ENCODE measurements around the gene DIP2A. TPM values are rescaled to one million over a fixed set of nuclear protein-coding genes. Genes with fewer than 3 reads are reported as not detected.
A peak's percentile ranks its signal among the peaks of the same experiment; 100 is the strongest.

The DIP2A gene
- polyA plus RNA-seq, 4 donors = 13.8 to 42.9 (median 22.8) TPM

GRCh38 chr21:46551636-46552241 lies 93.0 kb downstream of the DIP2A start:
- DNase-seq (no peak), FAIRE-seq (no peak)
- Histone ChIP-seq H3K4me1 (ENCODE audit: control insufficient read depth in 3 of 3, insufficient read depth in 2 of 3, low read depth in 1 of 3, low read length in 2 of 3) (no peaks in the 10 kb centered on the region), H3K27me3 (ENCODE audit: control insufficient read depth in 3 of 3, insufficient read depth in 3 of 3, low read length in 3 of 3) (no peaks in the 10 kb centered on the region), H3K36me3 (ENCODE audit: control insufficient read depth in 3 of 3, insufficient read depth in 2 of 3, low read depth in 1 of 3, low read length in 3 of 3) (peaks cover 4 to 63% (median 5%) of the 10 kb centered on the region in 3 donors), H3K4me3 (ENCODE audit: low read depth in 1 of 3, low read length in 3 of 3) (no peak overlapping the region), H3K27ac (ENCODE audit: low read depth in 1 of 3, low read length in 2 of 3) (peak overlapping the region in 2 of 3 donors; percentile 32 to 50), H3K9me3 (ENCODE audit: control insufficient read depth in 2 of 2, insufficient read depth in 1 of 2, low read depth in 1 of 2, low read length in 1 of 2) (no peaks in the 10 kb centered on the region)
- WGBS, 3 donors = 79 to 88% (median 80%) methylated on average over 24 of the region's 24 CpGs

GRCh38 chr21:46552274-46552673 lies 93.6 kb downstream of the DIP2A start:
- peak in 1 of 2 donors; percentile 26 for DNase-seq
- WGBS, 3 donors = 74 to 93% (median 77%) methylated on average over 5 of the region's 5 CpGs
- no peak for FAIRE-seq
- Histone ChIP-seq H3K4me3 (ENCODE audit: low read depth in 1 of 3, low read length in 3 of 3) (no peak overlapping the region), H3K27me3 (ENCODE audit: control insufficient read depth in 3 of 3, insufficient read depth in 3 of 3, low read length in 3 of 3) (no peaks in the 10 kb centered on the region), H3K27ac (ENCODE audit: low read depth in 1 of 3, low read length in 2 of 3) (no peak overlapping the region), H3K9me3 (ENCODE audit: control insufficient read depth in 2 of 2, insufficient read depth in 1 of 2, low read depth in 1 of 2, low read length in 1 of 2) (no peaks in the 10 kb centered on the region), H3K36me3 (ENCODE audit: control insufficient read depth in 3 of 3, insufficient read depth in 2 of 3, low read depth in 1 of 3, low read length in 3 of 3) (peaks cover 2 to 67% (median 2%) of the 10 kb centered on the region in 3 donors), H3K4me1 (ENCODE audit: control insufficient read depth in 3 of 3, insufficient read depth in 2 of 3, low read depth in 1 of 3, low read length in 2 of 3) (no peaks in the 10 kb centered on the region)

- no peaks in the 10 kb centered on the region for H3K9me3 ChIP-seq (ENCODE audit: control insufficient read depth in 2 of 2, insufficient read depth in 1 of 2, low read depth in 1 of 2, low read length in 1 of 2)
- H3K4me1 ChIP-seq (ENCODE audit: control insufficient read depth in 3 of 3, insufficient read depth in 2 of 3, low read depth in 1 of 3, low read length in 2 of 3) = no peaks in the 10 kb centered on the region
- FAIRE-seq (no peak), DNase-seq (no peak)
- H3K4me3 ChIP-seq (ENCODE audit: low read depth in 1 of 3, low read length in 3 of 3) = no peak overlapping the region
- 95 to 98% (median 96%) methylated on average over 5 of the region's 5 CpGs for WGBS, 3 donors
- H3K27ac ChIP-seq (ENCODE audit: low read depth in 1 of 3, low read length in 2 of 3) = peak overlapping the region in 1 of 3 donors; percentile 33
- H3K27me3 ChIP-seq (ENCODE audit: control insufficient read depth in 3 of 3, insufficient read depth in 3 of 3, low read length in 3 of 3) = no peaks in the 10 kb centered on the region
- H3K36me3 ChIP-seq (ENCODE audit: control insufficient read depth in 3 of 3, insufficient read depth in 2 of 3, low read depth in 1 of 3, low read length in 3 of 3) = peaks cover 2 to 67% (median 2%) of the 10 kb centered on the region in 3 donors
Observed at GRCh38 chr21:46552865-46553379, 94.2 kb downstream of the DIP2A start.

DNA sequence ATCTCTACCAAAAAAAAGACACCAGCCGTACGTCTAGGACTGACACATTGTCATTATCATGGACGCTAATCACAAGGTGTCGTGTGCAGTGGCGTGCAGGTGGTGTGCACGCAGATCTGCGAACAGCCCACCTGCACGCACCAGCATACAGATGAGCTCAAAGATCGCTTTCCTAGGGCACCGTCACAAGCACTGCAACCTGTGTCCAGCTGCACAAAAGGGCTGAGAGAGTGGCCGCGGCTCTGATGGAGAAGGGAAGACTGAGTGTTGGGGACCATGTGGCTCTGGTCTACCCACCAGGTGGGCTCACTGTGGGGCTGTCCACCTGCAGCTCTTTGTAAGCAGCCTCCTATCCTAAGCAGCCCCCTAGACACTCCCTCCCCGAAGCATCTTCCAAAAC lies 95.3 kb downstream of the DIP2A start:
- no peaks in the 10 kb centered on the region for H3K27me3 ChIP-seq (ENCODE audit: control insufficient read depth in 3 of 3, insufficient read depth in 3 of 3, low read length in 3 of 3)
- FAIRE-seq (no peak), DNase-seq (no peak)
- no peak overlapping the region for H3K4me3 ChIP-seq (ENCODE audit: low read depth in 1 of 3, low read length in 3 of 3)
- no peaks in the 10 kb centered on the region for H3K4me1 ChIP-seq (ENCODE audit: control insufficient read depth in 3 of 3, insufficient read depth in 2 of 3, low read depth in 1 of 3, low read length in 2 of 3)
- WGBS, 3 donors = 95 to 97% (median 96%) methylated on average over 13 of the region's 13 CpGs
- H3K27ac ChIP-seq (ENCODE audit: low read depth in 1 of 3, low read length in 2 of 3) = no peak overlapping the region
- no peaks in the 10 kb centered on the region for H3K9me3 ChIP-seq (ENCODE audit: control insufficient read depth in 2 of 2, insufficient read depth in 1 of 2, low read depth in 1 of 2, low read length in 1 of 2)
- H3K36me3 ChIP-seq (ENCODE audit: control insufficient read depth in 3 of 3, insufficient read depth in 2 of 3, low read depth in 1 of 3, low read length in 3 of 3) = peaks cover 0 to 66% (median 2%) of the 10 kb centered on the region in 3 donors

GRCh38 chr21:46554431-46555224 lies 95.9 kb downstream of the DIP2A start:
- Histone ChIP-seq H3K27me3 (ENCODE audit: control insufficient read depth in 3 of 3, insufficient read depth in 3 of 3, low read length in 3 of 3) (no peaks in the 10 kb centered on the region), H3K27ac (ENCODE audit: low read depth in 1 of 3, low read length in 2 of 3) (no peak overlapping the region), H3K4me1 (ENCODE audit: control insufficient read depth in 3 of 3, insufficient read depth in 2 of 3, low read depth in 1 of 3, low read length in 2 of 3) (no peaks in the 10 kb centered on the region), H3K36me3 (ENCODE audit: control insufficient read depth in 3 of 3, insufficient read depth in 2 of 3, low read depth in 1 of 3, low read length in 3 of 3) (peaks cover 0 to 70% (median 2%) of the 10 kb centered on the region in 3 donors), H3K9me3 (ENCODE audit: control insufficient read depth in 2 of 2, insufficient read depth in 1 of 2, low read depth in 1 of 2, low read length in 1 of 2) (no peaks in the 10 kb centered on the region), H3K4me3 (ENCODE audit: low read depth in 1 of 3, low read length in 3 of 3) (no peak overlapping the region)
- 90 to 92% (median 91%) methylated on average over 29 to 30 of the region's 30 CpGs for WGBS, 3 donors
- FAIRE-seq (no peak), DNase-seq (no peak)

GRCh38 chr21:46555225-46555617 lies 96.5 kb downstream of the DIP2A start:
- FAIRE-seq (no peak), DNase-seq (no peak)
- WGBS, 3 donors = 93 to 98% (median 96%) methylated on average over 9 of the region's 9 CpGs
- Histone ChIP-seq H3K36me3 (ENCODE audit: control insufficient read depth in 3 of 3, insufficient read depth in 2 of 3, low read depth in 1 of 3, low read length in 3 of 3) (peaks cover 0 to 69% (median 4%) of the 10 kb centered on the region in 3 donors), H3K4me3 (ENCODE audit: low read depth in 1 of 3, low read length in 3 of 3) (no peak overlapping the region), H3K27ac (ENCODE audit: low read depth in 1 of 3, low read length in 2 of 3) (no peak overlapping the region), H3K4me1 (ENCODE audit: control insufficient read depth in 3 of 3, insufficient read depth in 2 of 3, low read depth in 1 of 3, low read length in 2 of 3) (no peaks in the 10 kb centered on the region), H3K27me3 (ENCODE audit: control insufficient read depth in 3 of 3, insufficient read depth in 3 of 3, low read length in 3 of 3) (no peaks in the 10 kb centered on the region), H3K9me3 (ENCODE audit: control insufficient read depth in 2 of 2, insufficient read depth in 1 of 2, low read depth in 1 of 2, low read length in 1 of 2) (no peaks in the 10 kb centered on the region)

DNA sequence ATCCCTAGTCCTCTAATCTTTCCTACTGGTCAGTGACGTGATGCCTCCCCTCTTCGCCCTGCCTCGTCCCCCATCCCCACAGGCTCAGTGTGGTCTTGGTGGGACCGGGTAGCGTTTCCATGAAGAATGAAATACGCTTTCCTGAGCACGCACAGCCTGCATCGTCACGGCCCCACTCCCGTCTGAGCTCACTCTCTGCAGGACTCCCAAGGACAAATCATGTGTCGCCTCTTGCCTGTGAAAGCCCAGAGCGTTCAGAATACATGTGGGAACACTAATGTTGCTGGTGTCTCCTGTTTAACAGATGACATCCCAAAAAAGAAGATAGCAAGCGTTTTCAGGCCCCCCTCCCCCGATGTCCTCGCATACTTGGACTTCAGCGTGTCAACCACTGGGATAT lies 97.0 kb downstream of the DIP2A start:
- DNase-seq (no peak), FAIRE-seq (no peak)
- H3K27ac ChIP-seq (ENCODE audit: low read depth in 1 of 3, low read length in 2 of 3) = no peak overlapping the region
- H3K36me3 ChIP-seq (ENCODE audit: control insufficient read depth in 3 of 3, insufficient read depth in 2 of 3, low read depth in 1 of 3, low read length in 3 of 3) = peaks cover 0 to 69% (median 4%) of the 10 kb centered on the region in 3 donors
- no peak overlapping the region for H3K4me3 ChIP-seq (ENCODE audit: low read depth in 1 of 3, low read length in 3 of 3)
- H3K9me3 ChIP-seq (ENCODE audit: control insufficient read depth in 2 of 2, insufficient read depth in 1 of 2, low read depth in 1 of 2, low read length in 1 of 2) = no peaks in the 10 kb centered on the region
- H3K4me1 ChIP-seq (ENCODE audit: control insufficient read depth in 3 of 3, insufficient read depth in 2 of 3, low read depth in 1 of 3, low read length in 2 of 3) = no peaks in the 10 kb centered on the region
- H3K27me3 ChIP-seq (ENCODE audit: control insufficient read depth in 3 of 3, insufficient read depth in 3 of 3, low read length in 3 of 3) = no peaks in the 10 kb centered on the region
- WGBS, 3 donors = 96 to 98% (median 97%) methylated on average over 16 of the region's 16 CpGs

DNA sequence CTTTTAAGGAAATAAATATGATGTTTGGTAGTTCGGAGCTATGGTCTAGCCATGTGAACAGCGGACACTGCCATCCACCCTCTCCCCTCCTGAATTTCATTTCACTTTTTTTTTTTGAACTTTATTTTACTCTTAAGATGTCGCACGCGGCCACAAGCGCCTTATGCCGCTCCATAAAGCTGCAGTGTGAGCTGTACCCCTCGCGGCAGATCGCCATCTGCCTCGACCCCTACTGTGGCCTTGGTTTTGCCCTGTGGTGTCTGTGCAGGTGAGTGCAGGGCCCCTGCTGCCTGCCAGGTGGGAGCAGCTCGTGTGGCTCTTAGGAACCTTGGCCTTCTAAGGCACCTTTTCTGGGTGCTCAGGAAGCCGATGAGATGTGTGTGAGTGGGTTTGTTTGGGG lies 98.1 kb downstream of the DIP2A start:
- FAIRE-seq = no peak
- no peak overlapping the region for H3K4me3 ChIP-seq (ENCODE audit: low read depth in 1 of 3, low read length in 3 of 3)
- WGBS, 3 donors = 94 to 97% (median 95%) methylated on average over 13 of the region's 13 CpGs
- H3K4me1 ChIP-seq (ENCODE audit: control insufficient read depth in 3 of 3, insufficient read depth in 2 of 3, low read depth in 1 of 3, low read length in 2 of 3) = no peaks in the 10 kb centered on the region
- no peak overlapping the region for H3K27ac ChIP-seq (ENCODE audit: low read depth in 1 of 3, low read length in 2 of 3)
- H3K36me3 ChIP-seq (ENCODE audit: control insufficient read depth in 3 of 3, insufficient read depth in 2 of 3, low read depth in 1 of 3, low read length in 3 of 3) = peaks cover 0 to 70% (median 5%) of the 10 kb centered on the region in 3 donors
- H3K9me3 ChIP-seq (ENCODE audit: control insufficient read depth in 2 of 2, insufficient read depth in 1 of 2, low read depth in 1 of 2, low read length in 1 of 2) = no peaks in the 10 kb centered on the region
- no peaks in the 10 kb centered on the region for H3K27me3 ChIP-seq (ENCODE audit: control insufficient read depth in 3 of 3, insufficient read depth in 3 of 3, low read length in 3 of 3)
- no peak for DNase-seq

All from small intestine (tissue), 7 donors.